GM21423 (cell line): Measurements from ENCODE around the gene POU2F1.

Experiments used
- ATAC-seq: cut with Tn5 transposase; IDR thresholded peaks from one replicate; pipeline ENCODE4 v1.9.1; 2021; ENCODE audit warnings: mild to moderate bottlenecking, moderate library complexity; ENCODE audit not compliant: unreplicated experiment

Gene POU2F1

GRCh38 chr1:167270349-167271092 is 49.8 kb downstream of the POU2F1 start:
- ATAC-seq, result no peak

GRCh38 chr1:167272369-167272957 is 51.8 kb downstream of the POU2F1 start:
- no peak for ATAC-seq

GRCh38 chr1:167273027-167273800 is 52.5 kb downstream of the POU2F1 start:
- no peak for ATAC-seq

DNA sequence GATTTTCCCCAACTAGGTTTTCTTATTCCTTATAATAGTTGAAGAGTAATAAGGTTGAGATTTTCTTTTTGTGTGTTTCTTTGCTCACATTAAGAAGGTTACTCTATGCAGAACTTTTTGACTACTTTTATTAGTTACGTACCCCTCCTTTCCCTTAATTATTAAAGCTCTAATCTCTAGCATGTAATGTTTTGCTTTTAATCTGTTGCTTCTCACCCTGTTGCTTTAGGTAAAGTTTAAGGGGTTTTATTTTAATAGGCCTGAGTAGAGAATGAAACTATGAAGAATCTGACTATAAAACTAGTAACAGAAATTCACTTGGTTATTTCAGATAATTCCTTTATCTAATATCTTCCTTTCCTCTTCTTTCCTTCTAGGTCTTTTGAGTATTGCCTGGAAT is 53.4 kb downstream of the POU2F1 start:
- no peak for ATAC-seq

GRCh38 chr1:167276969-167277368 is 56.3 kb downstream of the POU2F1 start:
- ATAC-seq, result peak; percentile 84

DNA sequence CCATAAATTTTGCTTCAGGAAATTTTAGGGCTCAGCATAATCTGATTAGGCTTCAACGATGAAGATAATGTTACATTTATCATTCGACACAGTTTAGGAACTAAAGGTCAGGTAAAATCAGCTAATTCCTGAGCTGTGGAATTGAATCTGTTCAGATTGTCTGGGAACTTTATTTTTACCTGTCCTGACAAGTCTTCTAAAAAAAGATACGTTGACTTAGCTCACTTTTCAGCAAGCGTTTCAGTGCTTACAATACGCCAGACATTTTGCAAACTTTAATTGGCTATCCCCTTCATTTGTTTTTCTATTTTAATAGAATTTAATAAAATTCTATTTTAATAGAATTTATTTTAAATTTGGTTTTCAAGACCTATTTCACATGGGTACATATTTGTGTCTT is 57.8 kb downstream of the POU2F1 start:
- ATAC-seq, result no peak

DNA sequence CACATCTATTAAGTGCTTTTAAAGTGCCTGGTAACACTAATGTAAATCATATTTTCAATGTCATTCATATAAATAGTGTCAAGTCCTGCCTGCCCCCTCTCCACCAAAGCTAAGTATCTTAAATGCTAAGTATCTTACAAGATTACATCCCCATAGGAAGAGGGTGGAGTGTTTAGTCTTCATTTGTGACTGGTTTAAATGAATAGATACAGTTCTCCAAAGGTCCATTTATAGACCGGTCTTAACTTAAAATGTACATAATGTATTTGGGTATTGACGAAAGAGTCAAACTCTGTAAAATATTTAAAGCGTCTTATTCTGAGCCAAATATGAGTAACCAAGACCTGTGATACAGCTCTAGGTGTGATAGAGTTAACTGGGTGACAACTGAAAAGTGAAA is 60.2 kb downstream of the POU2F1 start:
- no peak for ATAC-seq

DNA sequence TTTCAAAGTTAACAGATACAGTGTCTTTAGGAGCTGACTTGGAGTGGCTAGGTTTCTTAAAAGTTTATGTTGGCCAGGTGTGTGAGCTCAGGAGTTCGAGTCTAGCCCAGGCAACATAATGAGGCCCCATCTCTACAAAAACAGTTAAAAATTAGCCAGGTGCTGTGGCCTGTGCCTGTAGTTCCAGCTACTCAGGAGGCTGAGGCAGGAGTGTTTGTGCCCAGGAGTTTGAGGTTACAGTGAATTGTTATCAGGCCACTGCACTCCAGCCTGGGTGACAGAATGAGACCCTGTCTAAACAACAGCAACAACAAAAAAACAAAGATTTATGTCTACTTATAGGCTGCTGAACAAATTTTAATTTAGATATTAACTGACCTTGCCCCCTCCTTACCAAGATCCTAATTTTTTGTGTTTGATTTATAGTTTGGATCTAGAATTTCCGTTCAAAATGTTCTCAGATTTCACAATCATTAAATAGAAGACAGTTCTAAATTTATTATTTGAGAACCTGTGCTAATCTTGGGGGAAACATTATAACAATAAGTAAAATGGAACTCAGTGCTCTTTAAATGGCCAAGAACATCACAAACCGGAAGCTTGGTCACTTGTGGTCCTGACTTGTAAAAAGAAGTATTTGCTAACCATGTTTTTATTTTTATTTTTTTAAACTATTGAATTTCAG is 67.8 kb downstream of the POU2F1 start:
- no peak for ATAC-seq

DNA sequence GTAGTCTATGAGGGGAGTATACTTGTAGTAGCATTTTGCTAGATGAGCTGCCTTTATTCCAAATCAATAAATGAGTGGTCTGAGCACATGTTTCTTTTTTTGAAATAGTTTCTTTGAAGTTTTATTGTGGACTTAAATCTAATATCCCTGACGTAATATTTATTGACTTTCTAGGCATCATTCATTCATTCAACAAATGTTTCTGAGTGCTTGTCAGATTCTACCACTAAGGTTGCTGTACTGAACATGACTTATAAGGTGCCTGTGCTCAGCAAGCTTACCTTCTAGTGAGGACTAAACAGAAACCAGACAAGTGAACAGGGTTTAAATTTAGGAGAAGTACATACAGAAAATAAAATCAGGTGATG is 68.4 kb downstream of the POU2F1 start:
- ATAC-seq, result no peak

DNA sequence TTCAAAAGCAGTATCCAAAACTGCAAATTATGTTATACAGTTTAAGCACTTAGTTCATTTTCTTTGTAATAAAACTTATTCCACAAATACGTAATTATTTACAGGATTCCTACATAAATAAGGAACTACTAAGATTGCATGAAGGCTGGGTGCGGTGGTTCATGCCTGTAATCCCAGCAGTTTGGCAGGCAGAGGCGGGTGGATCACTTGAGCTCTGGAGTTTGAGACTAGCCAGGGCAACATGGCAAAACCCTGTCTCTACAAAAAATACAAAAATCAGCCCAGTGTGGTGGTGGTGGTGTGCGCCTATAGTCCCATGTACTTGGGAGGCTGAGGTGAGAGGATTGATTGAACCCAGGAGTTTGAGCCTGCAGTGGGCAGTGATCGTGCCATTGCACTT is 69.3 kb downstream of the POU2F1 start:
- no peak for ATAC-seq

- ATAC-seq, result no peak
Observed at GRCh38 chr1:167291539-167292185, 71.0 kb downstream of the POU2F1 start.

- no peak for ATAC-seq
Observed at GRCh38 chr1:167292216-167292615, 71.5 kb downstream of the POU2F1 start.

GRCh38 chr1:167293057-167293456 is 72.4 kb downstream of the POU2F1 start:
- ATAC-seq, result no peak

DNA sequence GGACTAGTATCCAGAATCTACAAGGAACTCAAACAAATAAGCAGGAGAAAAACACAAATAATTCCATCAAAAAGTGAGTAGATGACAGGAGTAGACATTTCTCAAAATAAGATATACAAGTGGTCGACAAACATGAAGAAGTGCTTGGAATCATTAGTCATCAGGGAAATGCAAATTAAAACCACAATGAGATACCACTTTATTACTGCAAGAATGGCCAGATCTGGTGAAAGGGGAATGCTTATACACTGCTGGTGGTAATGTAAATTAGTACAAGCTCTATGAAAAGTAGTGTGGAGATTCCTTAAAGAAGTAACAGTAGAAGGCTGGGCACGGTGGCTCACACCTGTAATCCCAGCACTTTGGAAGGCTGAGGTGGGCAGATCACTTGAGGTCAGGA is 73.8 kb downstream of the POU2F1 start:
- ATAC-seq, result no peak

- no peak for ATAC-seq
Observed at GRCh38 chr1:167297222-167298214, 76.8 kb downstream of the POU2F1 start.

- no peak for ATAC-seq
Observed at GRCh38 chr1:167298325-167298724, 77.6 kb downstream of the POU2F1 start.

GRCh38 chr1:167301355-167301754 is 80.7 kb downstream of the POU2F1 start:
- no peak for ATAC-seq

GRCh38 chr1:167304165-167304564 is 83.5 kb downstream of the POU2F1 start:
- ATAC-seq, result no peak

DNA sequence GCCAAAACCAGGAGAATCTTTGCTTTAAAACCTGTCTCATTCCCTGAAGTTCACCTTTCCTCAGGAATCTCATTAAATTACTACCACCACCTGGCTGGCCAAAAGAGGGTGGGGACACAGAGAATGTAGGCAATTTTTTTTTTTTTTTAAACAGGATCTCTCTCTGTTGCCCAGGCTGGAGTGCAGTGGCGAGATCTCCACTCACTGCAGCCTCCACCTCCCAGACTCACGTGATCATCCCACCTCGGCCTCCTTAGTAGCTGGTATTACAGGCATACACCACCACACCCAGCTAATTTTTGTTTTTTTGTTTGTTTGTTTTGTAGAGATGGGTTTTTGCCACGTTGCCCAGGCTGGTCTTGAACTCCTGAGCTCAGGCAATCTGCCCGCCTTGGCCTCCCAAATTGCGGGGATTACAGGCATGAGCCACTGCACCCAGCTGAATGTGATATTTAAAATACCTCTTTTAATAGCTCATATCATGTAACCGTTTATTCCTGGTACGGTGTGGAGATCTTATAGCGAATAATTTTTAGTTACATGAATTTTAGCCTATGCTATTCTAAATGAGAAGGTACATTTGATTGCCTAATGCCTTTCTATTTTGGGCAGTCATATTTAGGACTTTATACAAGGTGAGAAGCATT is 84.5 kb downstream of the POU2F1 start:
- ATAC-seq, result no peak
